Neutrophil (primary cell): Measurements from ENCODE around the gene POLD2.

Source experiments
- H3K27ac ChIP-seq: fragments of 200-600 bp; sonication (generic); 2 replicates; pipeline ENCODE4 v1.5.1; 2016; ENCODE audit warnings: mild to moderate bottlenecking, moderate library complexity
- H3K27me3 ChIP-seq: fragments of 200-600 bp; sonication (generic); 2 replicates; pipeline ENCODE4 v1.6.0; 2016; ENCODE audit warnings: mild to moderate bottlenecking
- H3K36me3 ChIP-seq: fragments of 200-600 bp; sonication (generic); 2 replicates; pipeline ENCODE4 v1.5.1; 2017
- H3K4me1 ChIP-seq, 2 experiments: fragments of 200-600 bp in 1 of 2; sonication (generic) in 1 of 2; 1 replicate in 1 of 2; 2 replicates in 1 of 2; pipeline versions ENCODE4 v1.5.1 to v1.6.1; 2013 to 2016; ENCODE audit warnings: low read depth in 1 of 2, low read length in 1 of 2, mild to moderate bottlenecking in 1 of 2, moderate library complexity in 1 of 2; ENCODE audit not compliant: control insufficient read depth in 1 of 2, insufficient read depth in 1 of 2
- H3K4me3 ChIP-seq, 2 experiments: fragments of 200-600 bp in 1 of 2; sonication (generic) in 1 of 2; 1 replicate in 1 of 2; 2 replicates in 1 of 2; pipeline ENCODE4 v1.5.1; 2013 to 2016; ENCODE audit warnings: low read depth in 1 of 2, low read length in 1 of 2, mild to moderate bottlenecking in 1 of 2, moderate library complexity in 1 of 2
- H3K9me3 ChIP-seq: fragments of 200-600 bp; sonication (generic); 2 replicates; pipeline ENCODE4 v1.5.1; 2016
- TF ChIP-seq, protein P1 (sequence below): fragments of 200-600 bp; sonication (generic); IDR thresholded peaks from 2 replicates; pipeline ENCODE4 v1.5.1; 2016; ENCODE audit warnings: antibody characterized with exemption

The POLD2 gene

DNA sequence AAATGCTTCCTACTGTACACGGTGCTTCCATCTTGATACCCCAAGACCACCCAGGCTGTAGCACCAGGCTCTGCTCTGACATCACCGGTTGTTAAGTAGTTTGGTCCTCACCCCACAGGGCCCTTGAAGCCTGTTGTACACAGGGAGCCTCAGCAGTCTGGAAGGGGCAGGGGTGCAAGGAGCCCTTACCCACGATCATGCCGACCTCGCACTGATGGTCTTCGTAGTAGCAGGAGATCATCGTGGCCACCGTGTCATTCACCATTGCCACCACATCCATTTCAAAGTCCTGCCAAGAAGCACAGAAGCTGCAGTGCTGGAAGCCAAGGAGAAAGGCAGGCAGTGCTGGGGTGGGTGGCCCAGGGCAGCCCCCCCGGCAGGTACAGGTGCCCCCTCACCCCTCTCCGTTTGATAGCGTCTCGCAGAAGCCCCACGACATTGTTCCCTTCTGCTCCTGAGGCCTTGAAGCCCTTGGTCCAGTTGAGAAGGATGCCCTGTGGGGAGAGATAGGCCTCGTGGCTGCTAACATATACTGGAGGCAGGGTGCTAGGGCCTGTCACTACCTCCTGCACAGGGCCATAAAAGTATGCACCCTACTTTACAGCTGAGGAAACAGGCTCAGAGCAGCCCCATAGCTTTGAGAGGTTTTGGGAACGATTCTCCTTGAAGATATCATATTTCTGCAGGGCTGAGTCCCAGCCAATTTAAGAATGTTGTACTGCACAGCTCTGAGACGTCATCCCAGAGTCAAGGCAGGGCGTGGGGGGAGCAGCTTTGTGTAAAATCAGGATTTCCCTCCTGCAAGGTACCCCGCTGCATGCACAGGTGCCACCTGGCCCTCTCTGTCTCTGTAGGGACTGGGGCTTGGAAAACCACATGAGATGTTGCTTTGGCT, 26.5 kb upstream of the POLD2 start:
- no peak overlapping the region for H3K4me3 ChIP-seq
- peaks cover 41% of the 10 kb centered on the region for H3K27me3 ChIP-seq
- no peak overlapping the region for H3K27ac ChIP-seq
- H3K36me3 ChIP-seq, result no peaks in the 10 kb centered on the region
- H3K4me1 ChIP-seq, result peaks cover 3 to 10% of the 10 kb centered on the region in 2 experiments
- no peaks in the 10 kb centered on the region for H3K9me3 ChIP-seq
- TF ChIP-seq, protein P1, sequence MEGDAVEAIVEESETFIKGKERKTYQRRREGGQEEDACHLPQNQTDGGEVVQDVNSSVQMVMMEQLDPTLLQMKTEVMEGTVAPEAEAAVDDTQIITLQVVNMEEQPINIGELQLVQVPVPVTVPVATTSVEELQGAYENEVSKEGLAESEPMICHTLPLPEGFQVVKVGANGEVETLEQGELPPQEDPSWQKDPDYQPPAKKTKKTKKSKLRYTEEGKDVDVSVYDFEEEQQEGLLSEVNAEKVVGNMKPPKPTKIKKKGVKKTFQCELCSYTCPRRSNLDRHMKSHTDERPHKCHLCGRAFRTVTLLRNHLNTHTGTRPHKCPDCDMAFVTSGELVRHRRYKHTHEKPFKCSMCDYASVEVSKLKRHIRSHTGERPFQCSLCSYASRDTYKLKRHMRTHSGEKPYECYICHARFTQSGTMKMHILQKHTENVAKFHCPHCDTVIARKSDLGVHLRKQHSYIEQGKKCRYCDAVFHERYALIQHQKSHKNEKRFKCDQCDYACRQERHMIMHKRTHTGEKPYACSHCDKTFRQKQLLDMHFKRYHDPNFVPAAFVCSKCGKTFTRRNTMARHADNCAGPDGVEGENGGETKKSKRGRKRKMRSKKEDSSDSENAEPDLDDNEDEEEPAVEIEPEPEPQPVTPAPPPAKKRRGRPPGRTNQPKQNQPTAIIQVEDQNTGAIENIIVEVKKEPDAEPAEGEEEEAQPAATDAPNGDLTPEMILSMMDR, result no peak

DNA sequence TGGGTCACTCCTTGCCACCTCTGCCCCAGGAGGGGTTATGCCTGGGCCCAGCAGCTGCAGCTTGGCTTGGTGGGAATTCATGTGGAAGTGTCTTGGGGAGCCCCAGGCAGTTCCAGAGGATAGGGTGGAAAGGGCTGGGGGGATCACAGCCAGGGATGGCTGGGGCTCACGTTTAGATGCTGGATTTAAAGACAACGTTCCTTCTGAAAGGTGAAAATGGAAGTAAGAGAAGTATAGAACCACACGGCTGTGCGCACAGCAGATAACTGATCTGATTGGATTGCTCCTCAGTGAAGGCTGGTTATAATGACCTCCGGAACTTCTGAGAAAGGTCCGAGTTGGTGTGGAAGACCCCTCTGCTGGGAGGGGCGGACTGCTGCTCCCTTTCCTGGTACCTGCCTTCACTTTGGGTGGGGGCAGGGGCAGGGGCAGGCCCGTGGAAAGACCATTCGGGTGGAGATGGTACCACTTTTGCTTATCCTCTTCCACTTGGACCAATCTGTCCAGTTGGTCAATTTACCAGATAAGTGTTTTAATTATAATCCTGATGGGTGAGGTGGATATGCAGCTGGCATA, 25.7 kb upstream of the POLD2 start:
- TF ChIP-seq, protein P1, result no peak
- Histone ChIP-seq H3K27ac (no peak overlapping the region), H3K4me3 (no peak overlapping the region), H3K36me3 (no peaks in the 10 kb centered on the region), H3K4me1 (peaks cover 3 to 10% of the 10 kb centered on the region in 2 experiments), H3K9me3 (no peaks in the 10 kb centered on the region), H3K27me3 (peaks cover 49% of the 10 kb centered on the region)

DNA sequence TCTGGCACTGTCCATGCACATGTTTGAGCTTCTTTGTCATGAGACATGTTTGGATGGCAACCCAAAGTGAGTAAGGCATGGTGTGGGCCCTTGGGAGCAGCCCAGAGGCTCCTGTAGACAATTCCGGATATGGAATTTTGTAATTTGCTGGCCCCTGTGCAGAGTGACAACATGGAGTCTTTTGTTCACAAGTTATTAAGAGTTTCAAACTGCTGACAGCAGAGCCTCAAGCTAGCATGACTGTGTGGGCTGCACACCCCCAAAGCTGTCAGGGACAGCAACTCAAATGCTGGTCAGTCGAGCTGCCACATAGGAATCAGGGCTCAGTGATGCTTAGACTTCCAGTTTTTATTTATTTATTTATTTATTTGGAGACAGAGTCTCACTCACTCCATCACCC, 24.8 kb upstream of the POLD2 start:
- peaks cover 57% of the 10 kb centered on the region for H3K27me3 ChIP-seq
- no peaks in the 10 kb centered on the region for H3K36me3 ChIP-seq
- no peaks in the 10 kb centered on the region for H3K9me3 ChIP-seq
- TF ChIP-seq, protein P1, result no peak
- H3K27ac ChIP-seq, result no peak overlapping the region
- H3K4me3 ChIP-seq, result no peak overlapping the region
- H3K4me1 ChIP-seq, result peaks cover 3 to 10% of the 10 kb centered on the region in 2 experiments

DNA sequence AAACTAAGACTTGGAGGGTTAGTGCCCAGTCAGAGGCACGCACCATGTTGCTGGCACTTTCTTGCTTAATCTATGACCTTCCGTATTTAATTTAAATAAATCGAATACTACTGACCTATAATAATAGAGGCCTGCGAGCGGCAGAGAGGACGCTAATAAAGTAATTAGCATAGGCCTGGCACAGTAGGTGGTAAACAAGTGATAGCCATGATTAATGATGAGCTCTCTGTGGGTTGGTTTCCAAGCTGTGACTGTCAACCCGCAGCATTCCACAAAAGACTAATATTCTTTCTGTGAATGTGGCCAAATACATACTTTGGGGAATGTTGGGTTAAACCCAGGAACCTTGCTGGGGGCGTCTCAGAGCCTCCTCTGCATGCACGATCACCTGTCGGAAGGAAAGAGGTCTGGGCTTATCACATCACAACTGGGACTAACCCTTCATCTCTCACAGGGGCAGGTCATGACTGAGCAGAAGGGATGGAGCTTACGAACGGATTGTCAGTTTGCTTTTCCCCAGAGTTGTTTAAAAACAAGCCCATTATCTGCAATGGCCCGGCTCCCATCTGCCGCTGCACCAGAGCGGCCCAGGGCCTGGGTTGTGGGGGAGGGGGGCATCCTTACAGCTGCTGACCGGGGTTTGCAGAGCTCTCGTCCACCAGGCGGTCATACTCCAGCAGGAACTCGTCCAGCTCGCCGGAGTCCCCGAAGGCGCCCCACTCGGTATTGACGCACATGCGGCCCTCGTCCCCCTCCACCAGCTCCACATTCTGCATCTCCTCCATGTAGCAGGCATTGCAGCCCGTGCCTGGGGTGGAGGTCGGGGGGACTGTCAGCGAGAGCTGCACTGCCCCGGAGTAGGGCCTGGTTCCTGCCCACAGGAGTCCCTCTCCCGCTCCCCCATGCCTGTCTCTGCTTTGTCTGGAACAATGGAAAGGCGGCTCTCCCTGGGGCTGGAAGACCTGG, 24.0 kb upstream of the POLD2 start:
- Histone ChIP-seq H3K4me3 (no peak overlapping the region), H3K36me3 (no peaks in the 10 kb centered on the region), H3K4me1 (peaks cover 3 to 10% of the 10 kb centered on the region in 2 experiments), H3K27me3 (peaks cover 65% of the 10 kb centered on the region), H3K9me3 (no peaks in the 10 kb centered on the region), H3K27ac (no peak overlapping the region)
- TF ChIP-seq, protein P1, result no peak
